OCI-LY1 (cell line): Measurements from ENCODE around the gene XRCC4.

ENCODE experiments used
- H2AFZ ChIP-seq: fragments of 200-600 bp; sonication (generic), shearing (Covaris generic); 2 replicates; pipeline ENCODE4 v1.6.0; 2014; ENCODE audit warnings: antibody characterized with exemption, mild to moderate bottlenecking, low read length
- H3F3A ChIP-seq: fragments of 200-600 bp; sonication (generic), shearing (Covaris generic); 2 replicates; pipeline ENCODE4 v1.6.0; 2014; ENCODE audit warnings: mild to moderate bottlenecking, antibody characterized with exemption, low read length, moderate library complexity; ENCODE audit not compliant: insufficient read depth
- H3K27ac ChIP-seq: fragments of 200-600 bp; sonication (generic); 2 replicates; pipeline ENCODE4 v1.5.1; 2014; ENCODE audit warnings: low read length, mixed run types, mild to moderate bottlenecking, low read depth; ENCODE audit not compliant: poor library complexity, severe bottlenecking
- H3K27me3 ChIP-seq: fragments of 200-600 bp; sonication (generic); 2 replicates; pipeline ENCODE4 v1.6.0; 2014; ENCODE audit warnings: antibody characterized with exemption, mild to moderate bottlenecking, low read length, moderate library complexity; ENCODE audit not compliant: insufficient read depth
- H3K36me3 ChIP-seq: fragments of 200-600 bp; sonication (generic); 2 replicates; pipeline ENCODE4 v1.6.1; 2014; ENCODE audit warnings: mild to moderate bottlenecking, antibody characterized with exemption, low read length, moderate library complexity, mixed read lengths; ENCODE audit not compliant: insufficient read depth
- H3K4me1 ChIP-seq: fragments of 200-600 bp; sonication (generic); 2 replicates; pipeline ENCODE4 v1.5.1; 2014; ENCODE audit warnings: mild to moderate bottlenecking, low read length, moderate library complexity; ENCODE audit not compliant: insufficient read depth, severe bottlenecking
- H3K4me2 ChIP-seq: fragments of 200-600 bp; sonication (generic), shearing (Covaris generic); 2 replicates; pipeline ENCODE4 v1.6.1; 2014; ENCODE audit warnings: low read length
- H3K4me3 ChIP-seq: fragments of 200-600 bp; sonication (generic); 2 replicates; pipeline ENCODE4 v1.5.1; 2014; ENCODE audit warnings: low read length, low read depth, mild to moderate bottlenecking, mixed read lengths; ENCODE audit not compliant: poor library complexity, severe bottlenecking
- H3K79me2 ChIP-seq: fragments of 200-600 bp; shearing (Covaris generic); 2 replicates; pipeline ENCODE4 v1.6.1; 2016; ENCODE audit warnings: mixed run types, low read length, mixed read lengths; ENCODE audit not compliant: insufficient read depth
- H3K9ac ChIP-seq: fragments of 200-600 bp; sonication (generic), shearing (Covaris generic); 2 replicates; pipeline ENCODE4 v1.6.1; 2014; ENCODE audit warnings: mild to moderate bottlenecking, low read length, mixed read lengths
- H3K9me2 ChIP-seq: fragments of 200-600 bp; sonication (generic), shearing (Covaris generic); 2 replicates; pipeline ENCODE4 v1.6.1; 2014; ENCODE audit warnings: low read depth, mild to moderate bottlenecking, low read length, mixed read lengths
- H3K9me3 ChIP-seq: fragments of 200-600 bp; shearing (Covaris generic); 2 replicates; pipeline ENCODE4 v1.6.1; 2014; ENCODE audit warnings: low read length, mixed read lengths
- H4K20me1 ChIP-seq: fragments of 200-600 bp; sonication (generic), shearing (Covaris generic); 2 replicates; pipeline ENCODE4 v1.6.0; 2016; ENCODE audit warnings: mild to moderate bottlenecking, low read length; ENCODE audit not compliant: insufficient read depth
- EZH2 ChIP-seq: fragments of 200-600 bp; sonication (generic), shearing (Covaris generic); IDR thresholded peaks from 2 replicates; pipeline ENCODE4 v1.8.0; 2017; ENCODE audit warnings: borderline replicate concordance, mixed run types, mild to moderate bottlenecking, antibody characterized with exemption, low read length, moderate library complexity, mixed read lengths
- TF ChIP-seq, protein P1 (sequence below): fragments of 200-600 bp; sonication (generic), shearing (Covaris generic); IDR thresholded peaks from 2 replicates; pipeline ENCODE4 v1.5.1; 2017; ENCODE audit warnings: mild to moderate bottlenecking, antibody characterized with exemption, low read length, moderate library complexity, mixed read lengths

Gene XRCC4

GRCh38 chr5:83069096-83069799 lies 8.1 kb upstream of the XRCC4 start:
- Histone ChIP-seq H3K9me3 (no peaks in the 10 kb centered on the region), H3F3A (no peaks in the 10 kb centered on the region), H3K36me3 (peaks cover 48% of the 10 kb centered on the region), H3K4me2 (no peak overlapping the region), H3K4me1 (no peaks in the 10 kb centered on the region), H4K20me1 (no peaks in the 10 kb centered on the region), H3K79me2 (peaks cover 99% of the 10 kb centered on the region), H3K4me3 (no peak overlapping the region), H3K9ac (no peak overlapping the region), H3K27me3 (no peaks in the 10 kb centered on the region), H3K27ac (no peak overlapping the region), H3K9me2 (no peaks in the 10 kb centered on the region), H2AFZ (no peak overlapping the region)
- TF ChIP-seq EZH2, result no peak
- TF ChIP-seq, protein P1, sequence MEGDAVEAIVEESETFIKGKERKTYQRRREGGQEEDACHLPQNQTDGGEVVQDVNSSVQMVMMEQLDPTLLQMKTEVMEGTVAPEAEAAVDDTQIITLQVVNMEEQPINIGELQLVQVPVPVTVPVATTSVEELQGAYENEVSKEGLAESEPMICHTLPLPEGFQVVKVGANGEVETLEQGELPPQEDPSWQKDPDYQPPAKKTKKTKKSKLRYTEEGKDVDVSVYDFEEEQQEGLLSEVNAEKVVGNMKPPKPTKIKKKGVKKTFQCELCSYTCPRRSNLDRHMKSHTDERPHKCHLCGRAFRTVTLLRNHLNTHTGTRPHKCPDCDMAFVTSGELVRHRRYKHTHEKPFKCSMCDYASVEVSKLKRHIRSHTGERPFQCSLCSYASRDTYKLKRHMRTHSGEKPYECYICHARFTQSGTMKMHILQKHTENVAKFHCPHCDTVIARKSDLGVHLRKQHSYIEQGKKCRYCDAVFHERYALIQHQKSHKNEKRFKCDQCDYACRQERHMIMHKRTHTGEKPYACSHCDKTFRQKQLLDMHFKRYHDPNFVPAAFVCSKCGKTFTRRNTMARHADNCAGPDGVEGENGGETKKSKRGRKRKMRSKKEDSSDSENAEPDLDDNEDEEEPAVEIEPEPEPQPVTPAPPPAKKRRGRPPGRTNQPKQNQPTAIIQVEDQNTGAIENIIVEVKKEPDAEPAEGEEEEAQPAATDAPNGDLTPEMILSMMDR, result no peak

DNA sequence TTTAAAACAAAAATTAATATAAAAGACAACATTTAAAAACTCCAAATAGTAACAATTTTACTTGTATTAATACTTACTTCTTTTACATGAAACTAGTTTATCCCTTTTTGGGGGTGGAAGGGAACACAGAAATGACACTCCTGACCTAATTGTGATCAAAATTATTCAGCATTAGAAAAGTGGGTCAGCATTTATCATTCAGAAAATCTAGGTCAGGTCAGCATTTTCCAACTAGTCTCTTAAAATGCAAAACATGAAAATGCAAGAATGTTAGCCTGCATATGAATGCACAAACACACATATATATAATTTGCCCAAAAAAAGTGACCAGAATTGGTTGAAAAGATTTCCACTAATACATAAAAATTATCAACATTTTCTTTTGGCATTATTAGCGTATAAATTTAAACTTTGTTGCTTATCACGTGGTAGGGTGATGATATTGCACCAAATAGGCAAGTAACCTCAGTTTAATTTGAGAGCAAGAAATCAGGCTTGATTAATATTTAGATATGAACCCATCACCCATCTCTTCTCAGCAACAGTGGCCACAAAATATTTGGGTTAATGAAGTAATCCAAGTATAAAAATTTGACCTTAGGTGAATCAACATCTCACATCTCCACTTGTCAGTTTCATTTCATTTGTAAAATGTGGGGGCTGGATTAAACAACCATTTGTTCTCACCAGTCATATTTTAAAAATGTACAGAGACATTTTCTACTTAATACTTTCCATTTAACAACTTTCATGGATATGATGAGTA lies 5.9 kb upstream of the XRCC4 start:
- H2AFZ ChIP-seq, result no peak overlapping the region
- peaks cover 45% of the 10 kb centered on the region for H3K36me3 ChIP-seq
- H3K4me3 ChIP-seq, result no peak overlapping the region
- no peak overlapping the region for H3K27ac ChIP-seq
- no peaks in the 10 kb centered on the region for H4K20me1 ChIP-seq
- no peak overlapping the region for H3K9ac ChIP-seq
- H3K9me3 ChIP-seq, result no peaks in the 10 kb centered on the region
- no peaks in the 10 kb centered on the region for H3F3A ChIP-seq
- peaks cover 12% of the 10 kb centered on the region for H3K4me1 ChIP-seq
- H3K27me3 ChIP-seq, result no peaks in the 10 kb centered on the region
- H3K79me2 ChIP-seq, result peaks cover 97% of the 10 kb centered on the region
- H3K4me2 ChIP-seq, result no peak overlapping the region
- no peak for TF ChIP-seq EZH2
- TF ChIP-seq, protein P1, result no peak
- no peaks in the 10 kb centered on the region for H3K9me2 ChIP-seq

GRCh38 chr5:83072966-83073365 lies 4.4 kb upstream of the XRCC4 start:
- Histone ChIP-seq H3K79me2 (peaks cover 89% of the 10 kb centered on the region), H4K20me1 (no peaks in the 10 kb centered on the region), H3K9ac (no peak overlapping the region), H3K9me2 (no peaks in the 10 kb centered on the region), H3K4me2 (no peak overlapping the region), H3K4me3 (no peak overlapping the region), H3F3A (no peaks in the 10 kb centered on the region), H3K36me3 (peaks cover 45% of the 10 kb centered on the region), H3K9me3 (no peaks in the 10 kb centered on the region), H2AFZ (no peak overlapping the region), H3K27ac (no peak overlapping the region), H3K4me1 (peaks cover 13% of the 10 kb centered on the region), H3K27me3 (no peaks in the 10 kb centered on the region)
- TF ChIP-seq, protein P1, result no peak
- TF ChIP-seq EZH2, result no peak
